GM20000 (cell line): ENCODE data around the gene GCNT2.
A peak's percentile ranks its signal among the peaks of the same experiment; 100 is the strongest.

Experiments used
- DNase-seq: peaks from one replicate; pipeline ENCODE4 v3.0.0; 2012; ENCODE audit warnings: low spot score
- CTCF ChIP-seq: IDR thresholded peaks from 2 replicates; pipeline ENCODE4 v1.5.1; 2012; ENCODE audit warnings: mild to moderate bottlenecking, control low read depth; ENCODE audit errors: extremely low read depth, missing control alignments

Gene GCNT2

GRCh38 chr6:10521104-10521808, at the start of gene GCNT2:
Gene GCNT2, plus strand, starts transcription at chr6:10521351. Its CDS starts 7,561 bp downstream, at chr6:10528912.
- no peak for TF ChIP-seq CTCF
- no peak for DNase-seq

- DNase-seq = no peak
- TF ChIP-seq CTCF = no peak
These were observed 48.5 kb upstream of the GCNT2 start for GRCh38 chr6:10472634-10473033.

- DNase-seq = peak; percentile 77
These were observed 42.7 kb upstream of the GCNT2 start for GRCh38 chr6:10478187-10479040.

GRCh38 chr6:10479939-10480700, 41.0 kb upstream of the GCNT2 start:
- no peak for TF ChIP-seq CTCF
- DNase-seq = no peak

More at GRCh38 chr6:10478187-10479040, 42.7 kb upstream of the GCNT2 start:
- TF ChIP-seq CTCF = peak; percentile 52

- TF ChIP-seq CTCF = no peak
- DNase-seq = no peak
These were observed 40.0 kb upstream of the GCNT2 start for GRCh38 chr6:10481101-10481500.

- DNase-seq = no peak
- TF ChIP-seq CTCF = no peak
These were observed 38.4 kb upstream of the GCNT2 start for GRCh38 chr6:10482636-10483257.

- DNase-seq = no peak
- TF ChIP-seq CTCF = no peak
These were observed 36.2 kb upstream of the GCNT2 start for GRCh38 chr6:10484912-10485311.
